Mammary epithelial cell (primary cell): ENCODE data around the gene ZNF672.

Source experiments
- CTCF ChIP-seq, 2 donors: IDR thresholded peaks in 1 of 2; conservative IDR thresholded peaks in 1 of 2; 2 replicates each; pipeline ENCODE4 v1.5.1; 2011 to 2012; ENCODE audit warnings: inconsistent platforms in 2 of 2, low read length in 2 of 2, mild to moderate bottlenecking in 2 of 2, control low read depth in 1 of 2, low read depth in 1 of 2; ENCODE audit not compliant: insufficient read depth in 1 of 2; ENCODE audit errors: extremely low read depth in 1 of 2
- EZH2 ChIP-seq: IDR thresholded peaks from 2 replicates; pipeline ENCODE4 v1.6.1; 2012; ENCODE audit warnings: low read length, inconsistent platforms, borderline replicate concordance

- no peak for TF ChIP-seq CTCF (conservative IDR thresholded peaks at IDR 0.05 in 1 of 2, IDR thresholded peaks at IDR 0.05 in 1 of 2; ENCODE audit: extremely low read depth in 1 of 2, insufficient read depth in 1 of 2, low read depth in 1 of 2, low read length in 2 of 2)
- TF ChIP-seq EZH2: no peak
These were observed 47.0 kb upstream of the ZNF672 start for GRCh38 chr1:248791010-248791409.
